ENCODE measurements around the gene SNX20. TPM values are rescaled to one million over a fixed set of nuclear protein-coding genes. Genes with fewer than 3 reads are reported as not detected.

The SNX20 gene
- total and polyA plus RNA-seq, 2 donors (not counting 3 experiments of a cell fraction or from before 2014, with no cell fraction given), result not detected

DNA sequence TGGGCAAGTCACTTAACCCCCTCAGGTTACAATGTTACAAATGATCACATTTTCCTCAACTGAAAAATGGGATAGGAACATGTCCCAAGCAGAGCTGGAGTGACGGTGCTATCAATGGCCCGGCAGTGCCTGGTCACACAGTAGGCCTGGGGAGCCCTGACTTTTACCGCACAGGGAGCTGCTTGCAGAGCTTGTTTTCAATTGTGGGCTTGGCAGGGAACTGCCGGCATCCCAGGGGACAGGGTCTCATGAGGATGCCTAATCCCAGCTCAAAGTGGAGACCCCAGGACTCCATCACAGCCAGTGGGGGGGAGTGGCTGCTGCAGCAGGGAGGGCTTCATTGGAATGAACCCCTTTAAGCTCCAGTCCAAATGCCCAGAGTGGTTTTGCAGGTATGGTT is 11.4 kb downstream of the SNX20 start:
- FAIRE-seq, result no peak
- intact Hi-C loops (cut with micrococcal nuclease), result loop anchor here (5.0 kb wide), 2 partner anchors 57 to 197 kb away; no protein-coding TSS in a partner anchor
- no peak for TF ChIP-seq JUN (IDR thresholded peaks at IDR 0.05; ENCODE audit: borderline replicate concordance, insufficient read depth, insufficient read length, low read depth)
- TF ChIP-seq POLR2AphosphoS5 (IDR thresholded peaks at IDR 0.05; ENCODE audit: insufficient read depth, low read depth, low read length), result no peak
- no peak for TF ChIP-seq GATA2 (IDR thresholded peaks at IDR 0.05; ENCODE audit: insufficient read depth, insufficient read length, low read depth, low read length)
- no peak for TF ChIP-seq POLR2A (IDR thresholded peaks at IDR 0.05; ENCODE audit: low read depth, low read length)
- no peak for TF ChIP-seq EZH2 (IDR thresholded peaks at IDR 0.05; ENCODE audit: borderline replicate concordance, low read depth, low read length, severe bottlenecking)
- no peak for TF ChIP-seq MYC (IDR thresholded peaks at IDR 0.05; ENCODE audit: low read depth, low read length)
- no peak for TF ChIP-seq FOS (IDR thresholded peaks at IDR 0.05; ENCODE audit: borderline replicate concordance, insufficient read depth, low read length)
- no peak for TF ChIP-seq CTCF (IDR thresholded peaks at IDR 0.05; ENCODE audit: extremely low read depth in 1 of 2, insufficient read depth in 1 of 2, low read depth in 1 of 2, low read length in 2 of 2)
- TF ChIP-seq, protein P1, sequence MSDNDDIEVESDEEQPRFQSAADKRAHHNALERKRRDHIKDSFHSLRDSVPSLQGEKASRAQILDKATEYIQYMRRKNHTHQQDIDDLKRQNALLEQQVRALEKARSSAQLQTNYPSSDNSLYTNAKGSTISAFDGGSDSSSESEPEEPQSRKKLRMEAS (IDR thresholded peaks at IDR 0.05; ENCODE audit: insufficient read depth, insufficient read length), result no peak

More for the DNA sequence above, 11.4 kb downstream of the SNX20 start:
- Histone ChIP-seq H3K9me1 (replicated peaks; ENCODE audit: control insufficient read depth, extremely low read depth, insufficient read depth, low read length) (no peaks in the 10 kb centered on the region), H3K9ac (replicated peaks; ENCODE audit: extremely low read depth, insufficient read depth, low read length) (no peak overlapping the region), H3K79me2 (ENCODE audit: control insufficient read depth, insufficient read depth, low read length) (no peaks in the 10 kb centered on the region), H3K9me3 (replicated peaks; ENCODE audit: control insufficient read depth, insufficient read depth, low read length) (peaks cover 3% of the 10 kb centered on the region), H3K36me3 (ENCODE audit: control insufficient read depth in 2 of 2, extremely low read depth in 1 of 2, insufficient read depth in 2 of 2, low read length in 2 of 2) (no peaks in the 10 kb centered on the region), H3K4me1 (ENCODE audit: control insufficient read depth, extremely low read depth, insufficient read depth, low read length) (peaks cover 3% of the 10 kb centered on the region), H4K20me1 (replicated peaks; ENCODE audit: control insufficient read depth, extremely low read depth, insufficient read depth, low read length) (no peaks in the 10 kb centered on the region), H3K4me2 (ENCODE audit: insufficient read depth, low read length) (no peak overlapping the region), H2AFZ (ENCODE audit: low read depth, low read length) (no peak overlapping the region), H3K4me3 (replicated peaks in 1 of 3; ENCODE audit: insufficient read depth in 1 of 3, low read depth in 1 of 3, low read length in 3 of 3) (no peak overlapping the region), H3K27ac (ENCODE audit: insufficient read depth, low read depth, low read length) (no peak overlapping the region), H3K27me3 (ENCODE audit: control insufficient read depth in 2 of 2, insufficient read depth in 2 of 2, low read length in 2 of 2) (no peaks in the 10 kb centered on the region)
- no peak for DNase-seq (ENCODE audit: low read depth, low spot score)
- ChIA-PET POLR2A (no interaction called here), CTCF (interaction anchor here (1.0 to 10.9 kb wide), 3 partner anchors 8 to 137 kb away, joined by 3 to 179 read pairs (median 14); no protein-coding TSS in a partner anchor)
- BruUV-seq (replicated peaks), result no TSS peak
- dilution Hi-C loops (cut with MboI; ENCODE audit: extremely low pct_ligation_motif_present, low sequenced_read_pairs), result no loop called here
